MM.1S (cell line): Measurements from ENCODE around the gene TMEM245.

Source experiments
- EZH2phosphoT487 ChIP-seq: fragments of 300-600 bp; sonication (generic); IDR thresholded peaks from 2 replicates; pipeline ENCODE4 v1.6.1; 2018; ENCODE audit warnings: antibody characterized with exemption, low read length
- TF ChIP-seq, protein P1 (sequence below): fragments of 300-600 bp; sonication (generic); IDR thresholded peaks from 2 replicates; pipeline ENCODE4 v1.5.1; 2016; ENCODE audit warnings: antibody characterized with exemption, low read length, mixed read lengths

GRCh38 chr9:109117856-109118807 lies 1.6 kb downstream of the TMEM245 start:
- TF ChIP-seq, protein P1, sequence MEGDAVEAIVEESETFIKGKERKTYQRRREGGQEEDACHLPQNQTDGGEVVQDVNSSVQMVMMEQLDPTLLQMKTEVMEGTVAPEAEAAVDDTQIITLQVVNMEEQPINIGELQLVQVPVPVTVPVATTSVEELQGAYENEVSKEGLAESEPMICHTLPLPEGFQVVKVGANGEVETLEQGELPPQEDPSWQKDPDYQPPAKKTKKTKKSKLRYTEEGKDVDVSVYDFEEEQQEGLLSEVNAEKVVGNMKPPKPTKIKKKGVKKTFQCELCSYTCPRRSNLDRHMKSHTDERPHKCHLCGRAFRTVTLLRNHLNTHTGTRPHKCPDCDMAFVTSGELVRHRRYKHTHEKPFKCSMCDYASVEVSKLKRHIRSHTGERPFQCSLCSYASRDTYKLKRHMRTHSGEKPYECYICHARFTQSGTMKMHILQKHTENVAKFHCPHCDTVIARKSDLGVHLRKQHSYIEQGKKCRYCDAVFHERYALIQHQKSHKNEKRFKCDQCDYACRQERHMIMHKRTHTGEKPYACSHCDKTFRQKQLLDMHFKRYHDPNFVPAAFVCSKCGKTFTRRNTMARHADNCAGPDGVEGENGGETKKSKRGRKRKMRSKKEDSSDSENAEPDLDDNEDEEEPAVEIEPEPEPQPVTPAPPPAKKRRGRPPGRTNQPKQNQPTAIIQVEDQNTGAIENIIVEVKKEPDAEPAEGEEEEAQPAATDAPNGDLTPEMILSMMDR, result no peak
- TF ChIP-seq EZH2phosphoT487, result no peak
